Stimulated activated CD8-positive, alpha-beta memory T cell treated with anti-CD3 and anti-CD28 coated beads, Interleukin-12 subunit alpha, Interleukin-12 subunit beta, amount 100 ng/mL, for 1 hour (primary cell): ENCODE data around the gene IFITM10.
"Not testable (repeated sequence)": the region's sequence is repeated elsewhere in the genome, so short reads cannot be mapped to it uniquely, and the experiment has no call there.

ENCODE experiments used
- DNase-seq: peaks from one replicate; pipeline ENCODE4 v3.0.0-alpha.2; 2020; ENCODE audit warnings: low read depth

The IFITM10 gene

GRCh38 chr11:1777737-1778136 lies 27.3 kb upstream of the IFITM10 start:
- DNase-seq: no peak

GRCh38 chr11:1776944-1777715 lies 26.7 kb upstream of the IFITM10 start:
- DNase-seq: no peak

GRCh38 chr11:1776331-1776851 lies 26.0 kb upstream of the IFITM10 start:
- no peak for DNase-seq

GRCh38 chr11:1774886-1775285 lies 24.5 kb upstream of the IFITM10 start:
- no peak for DNase-seq

- no peak for DNase-seq
Observed at GRCh38 chr11:1773994-1774550, 23.7 kb upstream of the IFITM10 start.

DNA sequence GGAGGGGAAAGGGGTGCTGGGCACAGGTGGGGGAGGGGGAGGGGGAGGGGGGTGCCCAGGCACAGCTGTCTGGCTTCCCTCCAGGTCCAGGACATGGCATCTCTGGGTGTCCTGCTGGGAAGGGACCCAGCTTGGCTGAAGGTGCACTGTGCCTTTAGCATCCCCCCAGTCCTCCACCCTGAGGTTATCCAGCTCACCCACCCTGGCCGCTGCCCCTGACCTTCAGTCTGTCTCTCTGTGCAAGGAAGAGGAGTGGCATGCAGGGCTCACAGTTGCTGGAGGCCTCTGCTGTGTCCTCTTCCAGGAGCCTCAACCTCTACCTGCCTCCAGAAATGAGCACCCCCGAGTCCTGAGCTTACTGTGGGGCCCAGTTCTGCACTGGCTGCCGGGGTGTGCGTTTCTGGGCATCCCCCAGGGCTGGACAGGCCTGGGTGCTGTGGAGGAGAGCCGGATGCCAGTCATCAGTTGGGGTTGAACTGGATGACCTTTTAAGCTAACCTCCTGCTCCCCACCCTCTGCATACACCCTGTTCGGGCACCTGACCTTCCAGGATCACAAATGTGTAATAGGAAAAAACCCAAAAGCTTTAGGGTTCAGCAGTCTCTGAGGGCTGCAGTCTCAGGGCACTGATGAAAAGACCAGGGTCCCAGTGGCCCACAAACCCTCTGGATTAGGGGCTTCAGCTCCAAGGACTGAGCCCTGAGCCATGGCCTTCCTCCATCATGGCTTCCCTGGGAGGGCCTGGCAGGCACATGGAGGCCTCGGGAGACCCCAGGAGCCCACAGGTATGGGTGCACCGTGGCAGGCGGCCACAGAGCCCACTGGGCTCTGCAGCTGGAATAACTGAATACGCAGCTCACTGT lies 23.0 kb upstream of the IFITM10 start:
- no peak for DNase-seq

- DNase-seq: peak; percentile 33
Observed at GRCh38 chr11:1772270-1773130, 22.1 kb upstream of the IFITM10 start.

DNA sequence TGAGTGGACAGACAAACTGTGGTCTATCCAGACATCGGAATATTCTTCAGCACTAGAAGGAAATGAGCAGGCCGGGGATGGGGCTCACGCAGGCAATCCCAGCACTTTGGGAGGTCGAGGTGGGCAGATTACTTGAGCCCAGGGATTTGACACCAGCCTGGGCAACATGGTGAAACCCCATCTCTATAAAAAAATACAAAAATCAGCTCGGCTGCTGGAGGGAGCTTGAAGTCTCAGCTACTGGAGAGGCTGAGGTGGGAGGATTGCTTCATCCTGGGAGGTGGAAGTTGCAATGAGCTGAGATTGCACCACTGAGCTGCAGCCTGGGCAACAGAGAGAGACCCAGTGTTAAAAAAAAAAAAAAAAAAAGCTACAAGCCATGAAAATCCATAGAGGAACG lies 21.3 kb upstream of the IFITM10 start:
- DNase-seq: no peak

GRCh38 chr11:1771273-1771672 lies 20.9 kb upstream of the IFITM10 start:
- no peak for DNase-seq

DNA sequence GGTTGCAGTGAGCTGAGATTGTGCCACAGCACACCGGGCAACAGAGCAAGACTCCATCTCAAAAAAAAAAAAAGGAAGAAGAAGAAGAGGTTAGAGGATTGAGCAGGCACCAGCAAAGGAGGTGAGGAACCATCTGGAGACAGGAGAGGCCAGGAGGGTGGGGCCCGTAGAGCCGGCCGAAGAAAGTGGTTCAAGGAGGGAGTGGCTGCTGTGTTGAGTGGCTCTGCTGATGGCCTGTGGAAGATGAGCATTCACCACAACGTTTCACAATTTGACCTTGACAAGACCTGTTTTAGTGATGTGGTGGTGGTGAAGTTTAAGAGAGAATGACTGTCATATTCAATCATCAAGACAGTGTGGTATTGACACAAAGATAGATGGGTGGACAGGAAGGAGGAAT lies 20.1 kb upstream of the IFITM10 start:
- no peak for DNase-seq

DNA sequence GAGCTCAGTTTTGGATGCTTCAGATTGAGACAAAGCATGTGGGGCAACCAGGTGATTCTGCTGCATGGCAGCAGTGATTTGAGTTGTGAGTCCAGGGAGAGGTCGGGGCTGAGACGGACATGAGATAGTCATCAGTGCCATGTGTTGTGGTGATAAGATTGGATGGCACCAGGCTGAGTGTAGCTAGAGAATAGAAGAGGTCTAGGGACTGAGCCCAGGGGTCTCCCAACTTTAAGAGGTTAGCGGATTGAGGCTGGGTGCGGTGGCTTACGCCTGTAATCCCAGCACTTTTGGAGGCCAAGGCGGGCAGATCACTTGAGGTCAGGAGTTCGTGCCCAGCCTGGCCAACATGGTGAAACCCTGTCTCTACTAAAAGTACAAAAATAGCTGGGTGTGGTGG lies 19.7 kb upstream of the IFITM10 start:
- no peak for DNase-seq

- not testable (repeated sequence) for DNase-seq
Observed at GRCh38 chr11:1769304-1769936, 19.0 kb upstream of the IFITM10 start.

GRCh38 chr11:1768141-1768469 lies 17.7 kb upstream of the IFITM10 start:
- no peak for DNase-seq

GRCh38 chr11:1767399-1768140 lies 17.2 kb upstream of the IFITM10 start:
- no peak for DNase-seq

DNA sequence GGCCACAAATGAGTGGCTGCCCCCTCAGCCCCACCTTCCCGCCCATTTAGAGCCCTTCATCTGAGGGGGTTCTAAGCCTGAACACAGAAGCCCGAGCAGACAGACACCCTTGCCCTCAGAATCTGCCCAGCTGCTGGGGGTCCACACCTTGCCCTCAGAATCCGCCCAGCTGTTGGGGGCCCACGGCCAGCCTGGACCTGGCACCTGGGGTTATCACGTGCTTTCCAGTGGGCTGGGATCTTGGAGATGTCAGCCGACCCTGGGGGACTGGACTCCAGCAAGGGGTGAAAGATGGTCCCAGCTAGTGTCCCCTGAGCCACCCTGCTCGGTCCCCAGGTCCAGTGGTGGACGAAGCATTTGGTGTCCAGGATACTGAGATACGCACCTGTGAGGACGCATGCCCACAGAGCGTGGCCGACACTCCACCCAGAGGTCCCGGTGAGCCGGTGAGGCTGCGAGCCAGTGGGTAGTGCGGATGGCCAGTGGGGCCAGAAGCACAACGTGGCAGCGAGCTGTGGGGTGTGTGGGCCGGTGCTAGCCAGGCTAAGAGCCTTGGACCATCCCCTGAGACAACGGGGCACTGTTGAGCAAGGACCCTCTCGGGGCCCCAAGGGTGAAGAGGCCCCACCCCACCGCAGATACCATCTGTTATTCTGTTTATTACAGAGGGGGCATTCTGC lies 16.5 kb upstream of the IFITM10 start:
- DNase-seq: no peak

DNA sequence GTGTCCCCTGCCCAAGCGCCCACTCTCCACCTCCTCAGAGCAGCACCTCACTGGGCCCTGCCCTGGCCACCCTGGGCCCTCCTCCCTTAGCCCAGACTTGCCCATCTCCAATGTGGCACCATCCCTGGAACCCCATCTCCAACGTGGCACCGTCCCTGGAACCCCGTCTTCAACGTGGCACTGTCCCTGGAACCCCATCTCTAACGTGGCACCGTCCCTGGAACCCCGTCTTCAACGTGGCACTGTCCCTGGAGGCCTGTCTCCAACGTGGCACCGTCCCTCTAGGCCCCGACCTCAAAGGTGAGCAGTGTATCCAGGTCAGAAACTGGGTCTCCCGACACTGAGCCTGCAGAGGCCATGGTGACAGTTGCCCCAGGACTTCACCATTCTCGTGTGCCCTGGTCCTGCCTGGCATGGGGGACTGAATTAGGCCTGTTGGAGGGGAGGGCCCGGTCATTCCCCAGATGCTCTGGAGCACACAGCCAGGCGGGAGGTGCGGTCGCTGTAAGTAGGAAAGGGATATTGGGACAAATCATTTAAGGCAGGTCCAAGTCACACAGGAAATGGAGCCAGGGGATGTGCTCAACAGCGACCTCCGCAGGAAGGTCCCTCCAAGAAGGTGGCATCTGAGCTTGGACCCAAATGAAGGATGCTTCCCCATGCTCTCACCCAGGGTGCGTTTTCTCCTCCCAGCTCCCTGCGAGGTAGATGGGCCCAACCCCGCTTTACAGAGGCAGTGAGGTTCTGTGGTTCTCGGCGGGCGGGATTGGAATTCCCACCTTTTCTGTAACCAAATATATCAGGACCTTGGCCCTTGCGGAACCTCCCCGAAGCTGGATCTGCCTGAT lies 15.7 kb upstream of the IFITM10 start:
- DNase-seq: no peak

DNA sequence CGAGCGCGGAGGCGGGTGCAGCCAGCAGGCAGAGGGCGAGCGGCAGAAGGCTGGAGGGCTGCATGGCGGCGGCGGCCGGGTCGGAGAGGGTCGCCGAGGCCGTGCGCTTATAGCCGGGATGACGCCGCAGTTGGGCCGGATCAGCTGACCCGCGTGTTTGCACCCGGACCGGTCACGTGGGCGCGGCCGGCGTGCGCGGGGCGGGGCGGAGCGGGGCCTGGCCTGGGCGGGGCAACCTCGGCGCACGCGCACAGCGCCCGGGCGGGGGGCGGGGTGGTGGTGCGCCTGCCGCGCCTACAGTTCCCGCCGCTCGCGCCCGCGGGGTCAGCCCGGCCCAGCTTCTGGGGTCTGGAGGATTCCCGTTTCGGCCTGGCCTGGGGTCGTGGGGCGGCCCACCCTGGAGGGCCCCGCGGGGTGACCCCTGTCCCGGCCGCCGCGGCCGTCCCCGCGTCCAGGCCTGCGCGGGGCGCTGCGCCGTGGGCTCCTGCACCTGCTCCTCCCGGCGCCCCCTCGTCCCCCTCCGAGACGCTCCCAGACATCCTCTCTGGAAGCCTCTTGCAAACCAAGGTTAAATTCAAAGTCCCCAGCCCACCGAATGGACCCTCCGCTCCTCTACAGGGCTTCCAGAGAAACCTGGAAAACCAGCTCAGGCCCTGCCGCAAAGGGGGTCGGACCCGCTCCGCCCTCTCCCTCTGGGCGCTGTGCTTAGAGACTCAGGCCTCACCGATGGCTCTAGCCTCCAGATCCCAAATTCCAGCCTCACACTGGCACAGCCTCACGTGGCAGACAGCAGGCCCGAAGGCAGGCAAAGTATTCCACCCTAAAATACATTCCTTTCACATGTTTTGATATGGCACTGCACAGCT lies 13.6 kb upstream of the IFITM10 start, which contains the start of gene CTSD:
CTSD (minus strand) TSS at position 132 of the 866 bp plus-strand sequence; CDS start at position 64, 68 bp downstream.
- peak; percentile 76 for DNase-seq

DNA sequence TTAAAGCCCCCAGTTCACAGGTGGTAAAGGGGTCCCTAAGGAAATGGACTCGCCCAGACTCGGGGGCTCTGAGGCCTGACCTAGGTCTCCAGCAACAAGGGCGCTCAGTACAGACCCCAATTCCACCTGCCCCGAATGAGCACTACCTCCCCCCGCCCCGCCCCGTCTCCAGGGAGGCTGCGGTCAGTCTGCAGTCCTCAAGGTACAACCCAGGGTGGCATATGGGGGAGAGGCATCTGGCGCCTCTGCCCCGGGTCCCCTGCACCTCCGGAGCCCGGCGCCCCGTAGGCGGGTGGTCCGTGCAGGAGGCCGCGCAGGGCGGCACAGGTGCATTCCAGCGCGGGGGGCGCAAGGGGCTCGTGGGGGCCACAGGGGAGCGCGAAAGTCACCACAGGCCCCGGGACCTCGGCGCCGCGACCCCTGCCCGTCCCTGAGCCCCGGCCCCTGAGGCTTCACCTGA lies 13.0 kb upstream of the IFITM10 start:
- no peak for DNase-seq
